HUES48 (cell line): Measurements from ENCODE around the gene TRPM1.

Experiments
- H3K27ac ChIP-seq: one replicate; pipeline ENCODE4 v1.7.0; 2013; ENCODE audit warnings: low read depth, low read length, inconsistent platforms
- H3K27me3 ChIP-seq: 2 replicates; pipeline ENCODE4 v1.6.1; 2013; ENCODE audit warnings: mild to moderate bottlenecking, low read length; ENCODE audit not compliant: control insufficient read depth, insufficient read depth
- H3K36me3 ChIP-seq: 2 replicates; pipeline ENCODE4 v1.6.1; 2013; ENCODE audit warnings: low read length; ENCODE audit not compliant: control insufficient read depth, insufficient read depth
- H3K4me1 ChIP-seq: 2 replicates; pipeline ENCODE4 v1.6.1; 2013; ENCODE audit warnings: mild to moderate bottlenecking, low read length; ENCODE audit not compliant: control insufficient read depth, insufficient read depth
- H3K4me3 ChIP-seq: 2 replicates; pipeline ENCODE4 v1.5.1; 2013; ENCODE audit warnings: mild to moderate bottlenecking, low read depth, low read length
- H3K9ac ChIP-seq: 2 replicates; pipeline ENCODE4 v1.6.1; 2013; ENCODE audit warnings: mild to moderate bottlenecking, low read depth, low read length, moderate library complexity
- H3K9me3 ChIP-seq: 2 replicates; pipeline ENCODE4 v1.6.1; 2013; ENCODE audit warnings: low read length; ENCODE audit not compliant: control insufficient read depth, insufficient read depth

Gene TRPM1

GRCh38 chr15:31014608-31014925 lies 87.0 kb downstream of the TRPM1 start:
- H3K4me1 ChIP-seq: peaks cover 17% of the 10 kb centered on the region
- H3K27ac ChIP-seq: no peak overlapping the region
- H3K27me3 ChIP-seq: no peaks in the 10 kb centered on the region
- H3K9ac ChIP-seq: no peak overlapping the region
- H3K9me3 ChIP-seq: no peaks in the 10 kb centered on the region
- H3K4me3 ChIP-seq: no peak overlapping the region
- H3K36me3 ChIP-seq: no peaks in the 10 kb centered on the region

DNA sequence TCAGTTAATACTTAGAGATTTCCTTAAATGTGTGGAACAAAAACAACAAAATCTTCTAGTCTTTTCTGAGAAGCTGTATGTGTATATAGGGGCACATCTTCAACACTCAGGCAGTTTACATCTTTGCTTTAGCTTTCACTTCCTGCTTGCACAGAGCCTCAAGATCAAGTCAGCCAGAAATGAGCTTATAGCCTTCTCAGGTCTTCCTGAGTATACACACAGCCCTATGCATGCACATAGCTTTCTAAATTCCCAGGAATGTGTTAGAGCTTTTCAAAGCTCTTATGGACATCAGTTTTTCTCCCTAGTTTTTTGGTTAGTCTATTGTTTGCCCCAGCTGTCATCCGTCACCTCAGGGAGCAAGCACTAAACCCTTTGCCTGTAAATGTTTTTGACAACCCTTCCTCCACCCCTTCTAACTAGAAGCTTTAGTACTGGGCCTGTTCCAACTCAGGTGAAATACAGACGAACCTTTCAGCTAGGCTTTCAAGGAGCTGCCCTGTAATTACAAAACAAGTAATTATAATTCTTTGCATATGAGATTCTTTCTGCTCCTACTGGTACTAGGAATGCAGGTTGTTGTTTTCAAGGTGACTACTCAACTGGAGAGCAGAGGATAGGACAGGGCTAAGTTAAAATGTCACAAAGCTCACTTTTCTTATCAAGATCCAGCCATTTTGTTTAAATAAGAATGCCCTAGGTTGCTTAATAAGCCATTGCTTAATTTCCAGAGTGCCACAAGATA lies 87.5 kb downstream of the TRPM1 start:
- Histone ChIP-seq H3K36me3 (no peaks in the 10 kb centered on the region), H3K27me3 (no peaks in the 10 kb centered on the region), H3K9ac (no peak overlapping the region), H3K27ac (peak overlapping the region; percentile 11), H3K9me3 (no peaks in the 10 kb centered on the region), H3K4me1 (peaks cover 17% of the 10 kb centered on the region), H3K4me3 (no peak overlapping the region)

- H3K27me3 ChIP-seq: no peaks in the 10 kb centered on the region
- H3K36me3 ChIP-seq: no peaks in the 10 kb centered on the region
- no peaks in the 10 kb centered on the region for H3K9me3 ChIP-seq
- no peak overlapping the region for H3K4me3 ChIP-seq
- peaks cover 17% of the 10 kb centered on the region for H3K4me1 ChIP-seq
- H3K27ac ChIP-seq: no peak overlapping the region
- no peak overlapping the region for H3K9ac ChIP-seq
These were observed 89.1 kb downstream of the TRPM1 start for GRCh38 chr15:31012455-31012854.

- Histone ChIP-seq H3K4me1 (peaks cover 17% of the 10 kb centered on the region), H3K27ac (no peak overlapping the region), H3K27me3 (no peaks in the 10 kb centered on the region), H3K36me3 (no peaks in the 10 kb centered on the region), H3K9me3 (no peaks in the 10 kb centered on the region), H3K9ac (no peak overlapping the region), H3K4me3 (no peak overlapping the region)
These were observed 91.5 kb downstream of the TRPM1 start for GRCh38 chr15:31010036-31010435.

- no peak overlapping the region for H3K4me3 ChIP-seq
- no peaks in the 10 kb centered on the region for H3K27me3 ChIP-seq
- H3K36me3 ChIP-seq: no peaks in the 10 kb centered on the region
- no peak overlapping the region for H3K9ac ChIP-seq
- peaks cover 11% of the 10 kb centered on the region for H3K4me1 ChIP-seq
- H3K9me3 ChIP-seq: no peaks in the 10 kb centered on the region
- no peak overlapping the region for H3K27ac ChIP-seq
These were observed 95.9 kb downstream of the TRPM1 start for GRCh38 chr15:31005660-31006059.

- no peaks in the 10 kb centered on the region for H3K9me3 ChIP-seq
- H3K4me1 ChIP-seq: peaks cover 11% of the 10 kb centered on the region
- no peak overlapping the region for H3K27ac ChIP-seq
- no peaks in the 10 kb centered on the region for H3K36me3 ChIP-seq
- no peak overlapping the region for H3K9ac ChIP-seq
- H3K27me3 ChIP-seq: no peaks in the 10 kb centered on the region
- no peak overlapping the region for H3K4me3 ChIP-seq
These were observed 97.2 kb downstream of the TRPM1 start for GRCh38 chr15:31004220-31004733.

DNA sequence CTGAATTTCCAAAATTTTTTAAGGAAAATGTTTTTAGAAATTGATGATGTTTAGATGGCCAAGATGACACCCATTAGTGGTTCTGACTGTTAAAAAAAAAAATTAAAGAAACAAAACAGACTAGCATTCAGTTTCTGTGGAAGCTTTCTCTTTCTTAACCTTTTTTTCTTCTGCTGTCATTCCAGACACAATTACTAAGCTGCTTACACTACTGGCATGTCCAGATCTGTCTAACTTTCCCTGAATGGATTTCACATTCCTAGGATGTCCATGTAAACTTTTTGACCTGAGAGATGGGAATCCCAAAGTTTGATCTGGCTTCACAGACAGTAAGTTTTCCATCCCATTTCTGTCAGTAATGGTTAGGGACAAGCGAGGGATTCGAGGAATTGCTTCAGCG lies 99.8 kb downstream of the TRPM1 start:
- peaks cover 11% of the 10 kb centered on the region for H3K4me1 ChIP-seq
- H3K9ac ChIP-seq: no peak overlapping the region
- no peaks in the 10 kb centered on the region for H3K27me3 ChIP-seq
- H3K36me3 ChIP-seq: no peaks in the 10 kb centered on the region
- no peak overlapping the region for H3K4me3 ChIP-seq
- no peak overlapping the region for H3K27ac ChIP-seq
- H3K9me3 ChIP-seq: no peaks in the 10 kb centered on the region

DNA sequence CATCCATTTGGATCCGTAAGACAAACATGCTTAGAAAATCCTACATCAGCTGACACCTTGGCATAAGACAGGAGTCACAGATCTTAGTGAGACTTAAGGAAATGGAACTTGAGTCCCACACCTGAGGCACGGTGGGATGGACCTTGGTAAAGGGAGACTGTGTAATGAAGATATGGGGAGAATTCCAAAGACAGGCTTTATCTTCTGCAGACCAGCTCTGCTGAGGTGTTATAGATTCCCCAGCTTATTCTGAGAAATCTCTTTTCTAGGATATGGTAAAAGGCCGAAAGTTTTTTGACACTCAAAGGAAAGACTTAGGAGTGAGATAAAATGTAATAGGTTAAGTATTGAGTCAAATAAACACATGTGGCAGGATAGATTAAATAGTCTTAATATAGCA lies 101.8 kb downstream of the TRPM1 start:
- H3K4me1 ChIP-seq: peaks cover 8% of the 10 kb centered on the region
- H3K4me3 ChIP-seq: no peak overlapping the region

GRCh38 chr15:30997270-30997669 lies 104.3 kb downstream of the TRPM1 start:
- Histone ChIP-seq H3K27ac (no peak overlapping the region), H3K9ac (no peak overlapping the region), H3K4me1 (peaks cover 5% of the 10 kb centered on the region), H3K4me3 (no peak overlapping the region), H3K36me3 (no peaks in the 10 kb centered on the region), H3K27me3 (no peaks in the 10 kb centered on the region), H3K9me3 (no peaks in the 10 kb centered on the region)

More for the DNA sequence above, 101.8 kb downstream of the TRPM1 start:
- Histone ChIP-seq H3K27ac (no peak overlapping the region), H3K9me3 (no peaks in the 10 kb centered on the region), H3K27me3 (no peaks in the 10 kb centered on the region), H3K36me3 (no peaks in the 10 kb centered on the region), H3K9ac (no peak overlapping the region)

GRCh38 chr15:30992249-30992864 lies 109.2 kb downstream of the TRPM1 start:
- Histone ChIP-seq H3K27ac (peak overlapping the region; percentile 94), H3K9me3 (no peaks in the 10 kb centered on the region), H3K36me3 (peaks cover under 1% of the 10 kb centered on the region; the same call in 1 of the 2 replicates), H3K27me3 (no peaks in the 10 kb centered on the region), H3K4me3 (peak overlapping the region; percentile 96), H3K9ac (peak overlapping the region; percentile 77; the same call in 1 of the 2 replicates), H3K4me1 (peaks cover 15% of the 10 kb centered on the region)
